Measurements from ENCODE around the gene TAS2R31. TPM values are rescaled to one million over a fixed set of nuclear protein-coding genes. Genes with fewer than 3 reads are reported as not detected.

TAS2R31 gene
- total and polyA plus RNA-seq, 2 of the 13 experiments (the other 11 are each of a cell fraction or from before 2014, with no cell fraction given): 0.96 to 6.5 TPM

DNA sequence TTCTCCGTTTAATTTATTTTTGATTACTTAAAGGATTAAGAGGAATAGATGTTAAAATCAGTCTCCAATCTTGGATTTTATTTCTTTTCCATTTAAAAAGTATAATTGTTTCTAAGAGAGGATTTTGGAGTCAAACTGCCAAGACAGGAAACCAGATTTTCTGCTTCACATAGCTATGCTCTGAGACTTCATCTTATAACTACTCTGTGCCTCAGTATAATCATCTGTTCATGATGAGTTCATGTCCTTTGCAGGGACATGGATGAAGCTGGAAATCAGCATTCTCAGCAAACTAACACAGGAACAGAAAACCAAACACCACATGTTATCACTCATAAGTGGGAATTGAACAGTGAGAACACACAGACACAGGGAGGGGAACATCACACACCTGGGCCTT is 9.0 kb upstream of the TAS2R31 start:
- no TSS peak for BruUV-seq (replicated peaks)
- FAIRE-seq: no peak
- H3K4me2 ChIP-seq (ENCODE audit: low read depth, low read length): no peak overlapping the region

DNA sequence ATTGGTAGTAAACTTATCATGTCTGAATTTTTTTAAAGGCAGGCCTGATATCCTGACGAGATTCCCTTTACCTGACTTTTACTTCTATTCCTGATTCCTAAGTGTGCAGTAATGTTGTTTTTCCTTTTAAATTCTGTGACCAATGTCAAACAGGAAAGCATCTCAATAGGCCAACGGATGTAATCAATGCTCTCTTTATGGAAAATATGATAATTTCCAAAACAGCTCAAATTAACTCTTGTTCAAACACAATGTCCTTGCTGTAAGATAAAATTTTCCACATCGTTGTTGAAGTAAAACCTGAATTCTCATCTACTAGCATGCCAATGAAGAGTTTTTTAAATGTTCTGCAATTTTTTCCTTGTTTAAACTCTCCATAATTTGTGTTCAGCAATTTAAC is 8.0 kb upstream of the TAS2R31 start:
- ChIA-PET CTCF (ENCODE audit: low intra/inter-chr PET ratio, low total read pairs) (no interaction called here), POLR2A (no interaction called here)
- H3K4me2 ChIP-seq (ENCODE audit: low read depth, low read length): no peak overlapping the region
- no peaks in the 10 kb centered on the region; the same call in 1 of the 2 replicates for H3K4me1 ChIP-seq (ENCODE audit: insufficient read depth, low read length)
- in situ Hi-C loops (cut with HindIII; ENCODE audit: extremely low pct_ligation_motif_present, low pct_unique_long_range_greater_than_20kb) (loop anchor here (10.0 kb wide), 1 partner anchor 56 kb away; the partner anchor contains the start of gene TAS2R43), intact Hi-C loops (cut with micrococcal nuclease; ENCODE audit: unreplicated experiment) (loop anchor here (1.0 kb wide), 1 partner anchor 27 kb away; no protein-coding TSS in a partner anchor)
- peaks cover 3% of the 10 kb centered on the region for H3K79me2 ChIP-seq (ENCODE audit: insufficient read depth, low read length)
- no peak overlapping the region for H3K9ac ChIP-seq (ENCODE audit: insufficient read depth, low read depth, low read length)
- peaks cover 7% of the 10 kb centered on the region; the same call in 1 of the 2 replicates for H4K20me1 ChIP-seq (ENCODE audit: insufficient read depth, low read length)
- no peaks in the 10 kb centered on the region; a peak in 2 of 5 replicates for H3K36me3 ChIP-seq (replicated peaks in 1 of 2; ENCODE audit: control insufficient read depth in 1 of 2, insufficient read depth in 2 of 2, low read length in 2 of 2)
- no peak overlapping the region for H3K27ac ChIP-seq (ENCODE audit: extremely low read length, insufficient read depth, low read length)
- BruUV-seq (replicated peaks): no TSS peak
- H2AFZ ChIP-seq (ENCODE audit: low read length): no peak overlapping the region
- DNase-seq (ENCODE audit: low spot score): no peak
- H3K9me3 ChIP-seq (ENCODE audit: low read length): no peaks in the 10 kb centered on the region
- FAIRE-seq: no peak
- H3K4me3 ChIP-seq (replicated peaks in 1 of 3; ENCODE audit: insufficient read depth in 1 of 3, low read depth in 2 of 3, low read length in 3 of 3): no peak overlapping the region
- no peaks in the 10 kb centered on the region for H3K27me3 ChIP-seq (ENCODE audit: control insufficient read depth in 1 of 2, insufficient read depth in 2 of 2, low read length in 2 of 2)
- 73% methylated on average over 3 of the region's 3 CpGs for WGBS (ENCODE audit: low lambda C conversion rate)
- ATAC-seq: no peak
- TF ChIP-seq MAZ (IDR thresholded peaks at IDR 0.05; ENCODE audit: borderline replicate concordance, low read depth, low read length) (no peak), MAZ (CRISPR knock-in tag; IDR thresholded peaks at IDR 0.05; ENCODE audit: low read depth) (no peak), HNRNPLL (IDR thresholded peaks at IDR 0.05; ENCODE audit: low read depth, low read length, poor library complexity, severe bottlenecking) (no peak), ZNF75D (CRISPR knock-in tag; IDR thresholded peaks at IDR 0.05; ENCODE audit: borderline replicate concordance) (no peak), SMYD3 (CRISPR knock-in tag; IDR thresholded peaks at IDR 0.05) (no peak), NCOA1 (CRISPR knock-in tag; IDR thresholded peaks at IDR 0.05) (no peak), XRCC5 (optimal IDR thresholded peaks at IDR 0.05; ENCODE audit: low read length) (no peak)
- TF ChIP-seq, protein P1, sequence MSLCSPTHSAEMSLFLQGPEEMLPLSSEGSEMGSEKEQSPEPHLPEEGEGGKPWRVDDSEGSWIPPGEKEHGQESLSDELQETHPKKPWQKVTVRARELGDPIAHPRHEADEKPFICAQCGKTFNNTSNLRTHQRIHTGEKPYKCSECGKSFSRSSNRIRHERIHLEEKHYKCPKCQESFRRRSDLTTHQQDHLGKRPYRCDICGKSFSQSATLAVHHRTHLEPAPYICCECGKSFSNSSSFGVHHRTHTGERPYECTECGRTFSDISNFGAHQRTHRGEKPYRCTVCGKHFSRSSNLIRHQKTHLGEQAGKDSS (CRISPR knock-in tag; IDR thresholded peaks at IDR 0.05; ENCODE audit: borderline replicate concordance, low read depth): no peak
- TF ChIP-seq, protein P2, sequence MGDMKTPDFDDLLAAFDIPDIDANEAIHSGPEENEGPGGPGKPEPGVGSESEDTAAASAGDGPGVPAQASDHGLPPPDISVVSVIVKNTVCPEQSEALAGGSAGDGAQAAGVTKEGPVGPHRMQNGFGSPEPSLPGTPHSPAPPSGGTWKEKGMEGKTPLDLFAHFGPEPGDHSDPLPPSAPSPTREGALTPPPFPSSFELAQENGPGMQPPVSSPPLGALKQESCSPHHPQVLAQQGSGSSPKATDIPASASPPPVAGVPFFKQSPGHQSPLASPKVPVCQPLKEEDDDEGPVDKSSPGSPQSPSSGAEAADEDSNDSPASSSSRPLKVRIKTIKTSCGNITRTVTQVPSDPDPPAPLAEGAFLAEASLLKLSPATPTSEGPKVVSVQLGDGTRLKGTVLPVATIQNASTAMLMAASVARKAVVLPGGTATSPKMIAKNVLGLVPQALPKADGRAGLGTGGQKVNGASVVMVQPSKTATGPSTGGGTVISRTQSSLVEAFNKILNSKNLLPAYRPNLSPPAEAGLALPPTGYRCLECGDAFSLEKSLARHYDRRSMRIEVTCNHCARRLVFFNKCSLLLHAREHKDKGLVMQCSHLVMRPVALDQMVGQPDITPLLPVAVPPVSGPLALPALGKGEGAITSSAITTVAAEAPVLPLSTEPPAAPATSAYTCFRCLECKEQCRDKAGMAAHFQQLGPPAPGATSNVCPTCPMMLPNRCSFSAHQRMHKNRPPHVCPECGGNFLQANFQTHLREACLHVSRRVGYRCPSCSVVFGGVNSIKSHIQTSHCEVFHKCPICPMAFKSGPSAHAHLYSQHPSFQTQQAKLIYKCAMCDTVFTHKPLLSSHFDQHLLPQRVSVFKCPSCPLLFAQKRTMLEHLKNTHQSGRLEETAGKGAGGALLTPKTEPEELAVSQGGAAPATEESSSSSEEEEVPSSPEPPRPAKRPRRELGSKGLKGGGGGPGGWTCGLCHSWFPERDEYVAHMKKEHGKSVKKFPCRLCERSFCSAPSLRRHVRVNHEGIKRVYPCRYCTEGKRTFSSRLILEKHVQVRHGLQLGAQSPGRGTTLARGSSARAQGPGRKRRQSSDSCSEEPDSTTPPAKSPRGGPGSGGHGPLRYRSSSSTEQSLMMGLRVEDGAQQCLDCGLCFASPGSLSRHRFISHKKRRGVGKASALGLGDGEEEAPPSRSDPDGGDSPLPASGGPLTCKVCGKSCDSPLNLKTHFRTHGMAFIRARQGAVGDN (CRISPR knock-in tag; IDR thresholded peaks at IDR 0.05): no peak

More for the DNA sequence above, 9.0 kb upstream of the TAS2R31 start:
- Histone ChIP-seq H4K20me1 (ENCODE audit: insufficient read depth, low read length) (peaks cover 7% of the 10 kb centered on the region; the same call in 1 of the 2 replicates), H3K9ac (ENCODE audit: insufficient read depth, low read depth, low read length) (no peak overlapping the region), H3K4me3 (replicated peaks in 1 of 3; ENCODE audit: insufficient read depth in 1 of 3, low read depth in 2 of 3, low read length in 3 of 3) (no peak overlapping the region), H3K4me1 (ENCODE audit: insufficient read depth, low read length) (no peaks in the 10 kb centered on the region; the same call in 1 of the 2 replicates), H3K27ac (ENCODE audit: extremely low read length, insufficient read depth, low read length) (no peak overlapping the region), H2AFZ (ENCODE audit: low read length) (no peak overlapping the region), H3K9me3 (ENCODE audit: low read length) (no peaks in the 10 kb centered on the region), H3K36me3 (replicated peaks in 1 of 2; ENCODE audit: control insufficient read depth in 1 of 2, insufficient read depth in 2 of 2, low read length in 2 of 2) (peaks cover 1 to 4% of the 10 kb centered on the region in 2 experiments; a peak in 3 of 5 replicates), H3K27me3 (ENCODE audit: control insufficient read depth in 1 of 2, insufficient read depth in 2 of 2, low read length in 2 of 2) (no peaks in the 10 kb centered on the region), H3K79me2 (ENCODE audit: insufficient read depth, low read length) (peaks cover 3% of the 10 kb centered on the region)
- ATAC-seq: no peak
- POLR2A ChIA-PET: no interaction called here
- WGBS (ENCODE audit: low lambda C conversion rate): 95% methylated on average over 1 of the region's 1 CpG
- intact Hi-C loops (cut with micrococcal nuclease; ENCODE audit: unreplicated experiment) (no loop called here), in situ Hi-C loops (cut with HindIII; ENCODE audit: extremely low pct_ligation_motif_present, low pct_unique_long_range_greater_than_20kb) (no loop called here)
- no peak for DNase-seq (ENCODE audit: low spot score)
- CTCF ChIA-PET (ENCODE audit: low intra/inter-chr PET ratio, low total read pairs): no interaction called here
- TF ChIP-seq ADNP (CRISPR knock-in tag; IDR thresholded peaks at IDR 0.05) (no peak), ATF4 (CRISPR knock-in tag; IDR thresholded peaks at IDR 0.05) (no peak), NFE2L2 (IDR thresholded peaks at IDR 0.05; ENCODE audit: low read length) (no peak)
